Endothelial cell of umbilical vein (primary cell): Measurements from ENCODE around the gene GTF3C1. TPM values are rescaled to one million over a fixed set of nuclear protein-coding genes. Genes with fewer than 3 reads are reported as not detected.

Experiments
- BruUV-seq: library from RNA; stranded (reverse); fragments of 400-500 nt; replicated peaks from 2 replicates; lab custom pipeline; 2021; lab: Mats Ljungman, UMichigan
- CTCF ChIA-PET: fragments of 300-600, 350-600 bp; sonication (Branson Sonifier 250); formaldehyde crosslinking; loops from one replicate; lab custom pipeline; 2021; ENCODE audit warnings: antibody characterized with exemption, inconsistent platforms; lab: Charles Lee
- POLR2A ChIA-PET: fragments of 300-600, 350-600 bp; sonication (Branson Sonifier 250); formaldehyde crosslinking; loops from one replicate; lab custom pipeline; 2021; ENCODE audit warnings: antibody characterized with exemption, inconsistent platforms; lab: Charles Lee
- DNase-seq: peaks from one replicate; pipeline ENCODE4 v3.0.0-alpha.2; 2011; ENCODE audit warnings: low read depth, low spot score
- FAIRE-seq: peaks from 2 replicates; lab custom pipeline; 2011; peaks lifted over from hg19 to GRCh38; lab: Jason Lieb, UNC
- H2AFZ ChIP-seq: 2 replicates; pipeline ENCODE4 v1.6.0; 2012; ENCODE audit warnings: low read depth, low read length, control low read depth, inconsistent platforms
- H3K27ac ChIP-seq: 2 replicates; pipeline ENCODE4 v1.5.1; 2011; ENCODE audit warnings: low read depth, mild to moderate bottlenecking, control low read depth, low read length, moderate library complexity; ENCODE audit not compliant: insufficient read depth
- H3K27me3 ChIP-seq, 2 experiments: 2 replicates each; pipeline versions ENCODE4 v1.6.0 to v1.6.1; 2011; ENCODE audit warnings: low read length in 2 of 2, mixed read lengths in 1 of 2; ENCODE audit not compliant: control insufficient read depth in 2 of 2, insufficient read depth in 2 of 2
- H3K36me3 ChIP-seq, 2 experiments: 2 replicates in 1 of 2; 3 replicates in 1 of 2; pipeline ENCODE4 v1.5.1; 2011; ENCODE audit warnings: low read length in 2 of 2, mild to moderate bottlenecking in 1 of 2, moderate library complexity in 1 of 2; ENCODE audit not compliant: control insufficient read depth in 2 of 2, insufficient read depth in 2 of 2; ENCODE audit errors: extremely low read depth in 1 of 2
- H3K4me1 ChIP-seq: 3 replicates; pipeline ENCODE4 v1.5.1; 2011; ENCODE audit warnings: mild to moderate bottlenecking, low read length; ENCODE audit not compliant: control insufficient read depth, insufficient read depth; ENCODE audit errors: extremely low read depth
- H3K4me2 ChIP-seq: 2 replicates; pipeline ENCODE4 v1.6.1; 2011; ENCODE audit warnings: low read length, control low read depth, mixed read lengths; ENCODE audit not compliant: insufficient read depth
- H3K4me3 ChIP-seq, 3 experiments: fragments of 200-600 bp in 1 of 3; sonication (generic), shearing (Covaris generic) in 1 of 3; replicated peaks in 1 of 3; 2 replicates each; pipeline ENCODE4 v1.5.1; 2011 to 2016; ENCODE audit warnings: control low read depth in 3 of 3, low read length in 3 of 3, mild to moderate bottlenecking in 2 of 3, inconsistent platforms in 1 of 3, low read depth in 1 of 3, moderate library complexity in 1 of 3; ENCODE audit not compliant: insufficient read depth in 1 of 3
- H3K79me2 ChIP-seq: 2 replicates; pipeline ENCODE4 v1.6.0; 2012; ENCODE audit warnings: low read length, inconsistent platforms; ENCODE audit not compliant: control insufficient read depth, insufficient read depth
- H3K9ac ChIP-seq: replicated peaks from 2 replicates; pipeline ENCODE3; 2011; ENCODE audit warnings: low read length, control low read depth; ENCODE audit not compliant: insufficient read depth; ENCODE audit errors: extremely low read depth
- H3K9me1 ChIP-seq: replicated peaks from 3 replicates; pipeline ENCODE4 v1.6.0; 2011; ENCODE audit warnings: mild to moderate bottlenecking, low read length; ENCODE audit not compliant: control insufficient read depth, insufficient read depth; ENCODE audit errors: extremely low read depth
- H3K9me3 ChIP-seq: replicated peaks from 2 replicates; pipeline ENCODE4 v1.5.1; 2012; ENCODE audit warnings: low read length, inconsistent platforms; ENCODE audit not compliant: control insufficient read depth, insufficient read depth
- H4K20me1 ChIP-seq: replicated peaks from 2 replicates; pipeline ENCODE3; 2011; ENCODE audit warnings: mild to moderate bottlenecking, low read length; ENCODE audit not compliant: control insufficient read depth, insufficient read depth; ENCODE audit errors: extremely low read depth
- EZH2 ChIP-seq: IDR thresholded peaks from 2 replicates; pipeline ENCODE4 v1.6.1; 2012; ENCODE audit warnings: borderline replicate concordance, low read depth, mild to moderate bottlenecking, moderate library complexity, low read length, inconsistent platforms; ENCODE audit not compliant: severe bottlenecking
- FOS ChIP-seq: IDR thresholded peaks from 2 replicates; pipeline ENCODE4 v1.6.1; 2011; ENCODE audit warnings: mild to moderate bottlenecking, low read length, moderate library complexity, borderline replicate concordance; ENCODE audit not compliant: insufficient read depth
- GATA2 ChIP-seq: IDR thresholded peaks from 2 replicates; pipeline ENCODE4 v1.7.0; 2011; ENCODE audit warnings: low read depth, mild to moderate bottlenecking, moderate library complexity, mixed read lengths, low read length; ENCODE audit not compliant: insufficient read length, insufficient read depth
- JUN ChIP-seq: IDR thresholded peaks from 2 replicates; pipeline ENCODE4 v1.6.1; 2011; ENCODE audit warnings: borderline replicate concordance, low read depth; ENCODE audit not compliant: insufficient read length, insufficient read depth
- MYC ChIP-seq: IDR thresholded peaks from one replicate; pipeline ENCODE4 v1.6.1; 2011; ENCODE audit warnings: mild to moderate bottlenecking, low read depth, low read length
- POLR2A ChIP-seq: IDR thresholded peaks from 2 replicates; pipeline ENCODE4 v1.6.1; 2012; ENCODE audit warnings: low read depth, mild to moderate bottlenecking, control low read depth, low read length
- POLR2AphosphoS5 ChIP-seq: IDR thresholded peaks from 2 replicates; pipeline ENCODE4 v1.6.1; 2012; ENCODE audit warnings: low read depth, mild to moderate bottlenecking, control low read depth, low read length, moderate library complexity; ENCODE audit not compliant: insufficient read depth
- dilution Hi-C: fragments of 300-500 bp; cut with MboI; formaldehyde crosslinking; loops from one replicate; pipeline ENCODE4 v1.15.0; 2019; ENCODE audit warnings: low sequenced_read_pairs; ENCODE audit not compliant: extremely low pct_ligation_motif_present
- intact Hi-C: fragments of 100-400 bp; cut with micrococcal nuclease; formaldehyde crosslinking; loops from one replicate; pipeline ENCODE4 v1.10.0; 2022
- polyA plus RNA-seq, 4 experiments: library from polyadenylated mRNA; depleted of rRNA in 3 of 4; stranded (reverse) in 3 of 4; unstranded in 1 of 4; fragments of >200 nt; gene quantifications; 2 replicates each; pipeline versions ENCODE4 v1.2.1 to v1.2.3, GENCODE V29; 2011 to 2012; ENCODE audit warnings: missing spikeins in 1 of 4
- total RNA-seq: library from RNA; stranded (reverse); gene quantifications from 2 replicates; pipeline ENCODE4 v1.2.3, GENCODE V29; 2021
- TF ChIP-seq, protein P1 (sequence below), 2 donors: IDR thresholded peaks; 1 replicate in 1 of 2; 2 replicates in 1 of 2; pipeline ENCODE4 v1.5.1; 2011; ENCODE audit warnings: low read length in 2 of 2, mild to moderate bottlenecking in 2 of 2, moderate library complexity in 2 of 2, control low read depth in 1 of 2, inconsistent platforms in 1 of 2, low read depth in 1 of 2; ENCODE audit not compliant: insufficient read depth in 1 of 2; ENCODE audit errors: extremely low read depth in 1 of 2
- TF ChIP-seq, protein P2 (sequence below): IDR thresholded peaks from 2 replicates; pipeline ENCODE4 v1.6.1; 2011; ENCODE audit not compliant: insufficient read depth, insufficient read length

Gene GTF3C1
- total and polyA plus RNA-seq, 2 donors (not counting 3 experiments of a cell fraction or from before 2014, with no cell fraction given), result 58.1 to 86.1 TPM

- Histone ChIP-seq H3K79me2 (no peaks in the 10 kb centered on the region), H3K4me1 (no peaks in the 10 kb centered on the region), H4K20me1 (no peaks in the 10 kb centered on the region), H3K27me3 (no peaks in the 10 kb centered on the region), H3K9ac (no peak overlapping the region), H3K4me3 (no peak overlapping the region), H3K9me3 (no peaks in the 10 kb centered on the region), H2AFZ (no peak overlapping the region), H3K36me3 (peaks cover 39 to 79% of the 10 kb centered on the region in 2 experiments), H3K4me2 (no peak overlapping the region), H3K9me1 (no peaks in the 10 kb centered on the region), H3K27ac (no peak overlapping the region)
- DNase-seq, result no peak
- TF ChIP-seq POLR2A (no peak), POLR2AphosphoS5 (no peak)
- TF ChIP-seq, protein P1, sequence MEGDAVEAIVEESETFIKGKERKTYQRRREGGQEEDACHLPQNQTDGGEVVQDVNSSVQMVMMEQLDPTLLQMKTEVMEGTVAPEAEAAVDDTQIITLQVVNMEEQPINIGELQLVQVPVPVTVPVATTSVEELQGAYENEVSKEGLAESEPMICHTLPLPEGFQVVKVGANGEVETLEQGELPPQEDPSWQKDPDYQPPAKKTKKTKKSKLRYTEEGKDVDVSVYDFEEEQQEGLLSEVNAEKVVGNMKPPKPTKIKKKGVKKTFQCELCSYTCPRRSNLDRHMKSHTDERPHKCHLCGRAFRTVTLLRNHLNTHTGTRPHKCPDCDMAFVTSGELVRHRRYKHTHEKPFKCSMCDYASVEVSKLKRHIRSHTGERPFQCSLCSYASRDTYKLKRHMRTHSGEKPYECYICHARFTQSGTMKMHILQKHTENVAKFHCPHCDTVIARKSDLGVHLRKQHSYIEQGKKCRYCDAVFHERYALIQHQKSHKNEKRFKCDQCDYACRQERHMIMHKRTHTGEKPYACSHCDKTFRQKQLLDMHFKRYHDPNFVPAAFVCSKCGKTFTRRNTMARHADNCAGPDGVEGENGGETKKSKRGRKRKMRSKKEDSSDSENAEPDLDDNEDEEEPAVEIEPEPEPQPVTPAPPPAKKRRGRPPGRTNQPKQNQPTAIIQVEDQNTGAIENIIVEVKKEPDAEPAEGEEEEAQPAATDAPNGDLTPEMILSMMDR (IDR thresholded peaks at IDR 0.05; ENCODE audit: extremely low read depth in 1 of 2, insufficient read depth in 1 of 2, low read depth in 1 of 2, low read length in 2 of 2), result no peak
- CTCF ChIA-PET, result interaction anchor here (1.8 kb wide), 1 partner anchor 15 kb away, joined by 6 read pairs; no protein-coding TSS in a partner anchor
- BruUV-seq, result no TSS peak
- intact Hi-C loops, result no loop called here
- dilution Hi-C loops, result no loop called here
- POLR2A ChIA-PET, result no interaction called here
- no peak for FAIRE-seq
Observed at GRCh38 chr16:27500801-27501200, 48.9 kb downstream of the GTF3C1 start.

- H3K9me3 ChIP-seq, result no peaks in the 10 kb centered on the region
- H3K27me3 ChIP-seq, result no peaks in the 10 kb centered on the region
- dilution Hi-C loops, result no loop called here
- CTCF ChIA-PET, result interaction anchor here (1.8 kb wide), 1 partner anchor 16 kb away, joined by 6 read pairs; no protein-coding TSS in a partner anchor
- intact Hi-C loops, result no loop called here
- H3K4me3 ChIP-seq, result no peak overlapping the region
- TF ChIP-seq FOS, result no peak
- TF ChIP-seq POLR2AphosphoS5, result no peak
- TF ChIP-seq, protein P2, sequence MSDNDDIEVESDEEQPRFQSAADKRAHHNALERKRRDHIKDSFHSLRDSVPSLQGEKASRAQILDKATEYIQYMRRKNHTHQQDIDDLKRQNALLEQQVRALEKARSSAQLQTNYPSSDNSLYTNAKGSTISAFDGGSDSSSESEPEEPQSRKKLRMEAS, result no peak
- TF ChIP-seq, protein P1 (IDR thresholded peaks at IDR 0.05; ENCODE audit: extremely low read depth in 1 of 2, insufficient read depth in 1 of 2, low read depth in 1 of 2, low read length in 2 of 2), result no peak
- TF ChIP-seq JUN, result no peak
- no peak for TF ChIP-seq EZH2
- no peak for TF ChIP-seq GATA2
- no peak for TF ChIP-seq POLR2A
- TF ChIP-seq MYC, result no peak
- no peak overlapping the region for H3K9ac ChIP-seq
- H3K4me2 ChIP-seq, result no peak overlapping the region
- no peaks in the 10 kb centered on the region for H4K20me1 ChIP-seq
- BruUV-seq, result no TSS peak
- no peaks in the 10 kb centered on the region for H3K4me1 ChIP-seq
- H3K27ac ChIP-seq, result no peak overlapping the region
- FAIRE-seq (no peak), DNase-seq (no peak)
- H3K9me1 ChIP-seq, result no peaks in the 10 kb centered on the region
- H3K79me2 ChIP-seq, result no peaks in the 10 kb centered on the region
- peaks cover 38 to 77% of the 10 kb centered on the region in 2 experiments for H3K36me3 ChIP-seq
- no peak overlapping the region for H2AFZ ChIP-seq
- POLR2A ChIA-PET, result no interaction called here
Observed at GRCh38 chr16:27499659-27500055, 50.1 kb downstream of the GTF3C1 start.
